GM23338 (cell line): ENCODE data around the gene CYB5RL. TPM values are rescaled to one million over a fixed set of nuclear protein-coding genes. Genes with fewer than 3 reads are reported as not detected.

Source experiments
- ATAC-seq: fragments of 200-7000 bp; cut with Tn5 transposase; 3 replicates; pipeline ENCODE4 v1.9.1; 2020
- DNase-seq: peaks from one replicate; pipeline ENCODE4 v3.0.0-alpha.2; 2015; ENCODE audit warnings: low spot score
- H2AFZ ChIP-seq: fragments of 200-600 bp; sonication (generic); 2 replicates; pipeline ENCODE4 v1.8.0; 2016; ENCODE audit warnings: antibody characterized with exemption, mild to moderate bottlenecking, moderate library complexity
- H3F3A ChIP-seq: fragments of 200-600 bp; sonication (generic); replicated peaks from 2 replicates; pipeline ENCODE4 v1.8.0; 2017; ENCODE audit warnings: antibody characterized with exemption, mixed run types, low read depth
- H3K27ac ChIP-seq: fragments of 200-600 bp; sonication (generic); 2 replicates; pipeline ENCODE4 v1.6.1; 2016; ENCODE audit warnings: low read depth
- H3K27me3 ChIP-seq: fragments of 200-600 bp; sonication (generic); 2 replicates; pipeline ENCODE4 v1.8.0; 2016; ENCODE audit warnings: mild to moderate bottlenecking, mixed run types, moderate library complexity; ENCODE audit not compliant: insufficient read depth
- H3K36me3 ChIP-seq: fragments of 200-600 bp; sonication (generic); 2 replicates; pipeline ENCODE4 v1.8.0; 2016; ENCODE audit warnings: mild to moderate bottlenecking; ENCODE audit not compliant: insufficient read depth
- H3K4me1 ChIP-seq: fragments of 200-600 bp; sonication (generic); 2 replicates; pipeline ENCODE4 v1.8.0; 2016; ENCODE audit warnings: mild to moderate bottlenecking, moderate library complexity; ENCODE audit not compliant: insufficient read depth
- H3K4me2 ChIP-seq: fragments of 200-600 bp; sonication (generic); 2 replicates; pipeline ENCODE4 v1.7.1; 2017; ENCODE audit warnings: mixed run types
- H3K4me3 ChIP-seq: fragments of 200-600 bp; sonication (generic); 2 replicates; pipeline ENCODE4 v1.6.1; 2016; ENCODE audit warnings: mixed run types
- H3K79me2 ChIP-seq: fragments of 200-600 bp; sonication (generic); replicated peaks from 2 replicates; pipeline ENCODE4 v1.8.0; 2017; ENCODE audit warnings: mild to moderate bottlenecking; ENCODE audit not compliant: insufficient read depth
- H3K9me2 ChIP-seq: fragments of 200-600 bp; sonication (generic); 2 replicates; pipeline ENCODE4 v1.8.0; 2017; ENCODE audit not compliant: insufficient read depth
- H4K20me1 ChIP-seq: fragments of 200-600 bp; sonication (generic); replicated peaks from 2 replicates; pipeline ENCODE4 v1.8.0; 2017; ENCODE audit warnings: mild to moderate bottlenecking; ENCODE audit not compliant: insufficient read depth
- H3K27ac Mint-ChIP-seq: 2 replicates; pipeline ENCODE4 v1.8.0; 2020; ENCODE audit warnings: inconsistent platforms, mild to moderate bottlenecking, moderate library complexity, mixed read lengths
- H3K27me3 Mint-ChIP-seq: 3 replicates; pipeline ENCODE4 v1.8.0; 2022; ENCODE audit warnings: low read depth, mild to moderate bottlenecking, moderate library complexity, mixed read lengths, inconsistent platforms; ENCODE audit not compliant: insufficient read depth, poor library complexity
- H3K36me3 Mint-ChIP-seq: 3 replicates; pipeline ENCODE4 v1.8.0; 2021; ENCODE audit warnings: low read depth, mild to moderate bottlenecking, inconsistent platforms, moderate library complexity, mixed read lengths
- H3K4me1 Mint-ChIP-seq: 3 replicates; pipeline ENCODE4 v1.8.0; 2020; ENCODE audit warnings: mild to moderate bottlenecking, inconsistent platforms, mixed read lengths
- H3K4me3 Mint-ChIP-seq: 3 replicates; pipeline ENCODE4 v1.8.0; 2021; ENCODE audit warnings: moderate library complexity, mild to moderate bottlenecking, inconsistent platforms, mixed read lengths
- H3K9me3 Mint-ChIP-seq: 3 replicates; pipeline ENCODE4 v1.8.0; 2020; ENCODE audit warnings: moderate library complexity, mild to moderate bottlenecking, inconsistent platforms, mixed read lengths
- CREB1 ChIP-seq: fragments of 250-450 bp; sonication (Bioruptor Pico); IDR thresholded peaks from 2 replicates; pipeline ENCODE4 v1.5.0; 2020; ENCODE audit warnings: low read depth, mild to moderate bottlenecking, moderate library complexity
- EZH2 ChIP-seq: fragments of 200-600 bp; sonication (generic); IDR thresholded peaks from one replicate; pipeline ENCODE4 v1.8.0; 2017; ENCODE audit warnings: antibody characterized with exemption, mild to moderate bottlenecking, low read depth; ENCODE audit not compliant: unreplicated experiment
- EZH2phosphoT487 ChIP-seq: fragments of 200-600 bp; sonication (generic); IDR thresholded peaks from one replicate; pipeline ENCODE4 v1.8.1; 2018; ENCODE audit warnings: antibody characterized with exemption; ENCODE audit not compliant: unreplicated experiment
- JUNB ChIP-seq: IDR thresholded peaks from one replicate; pipeline ENCODE4 v1.6.1; 2016; ENCODE audit warnings: antibody characterized with exemption; ENCODE audit not compliant: unreplicated experiment
- NANOG ChIP-seq: IDR thresholded peaks from 2 replicates; pipeline ENCODE4 v1.6.1; 2016; ENCODE audit warnings: antibody characterized with exemption, borderline replicate concordance
- POLR2AphosphoS5 ChIP-seq: IDR thresholded peaks from 2 replicates; pipeline ENCODE4 v1.6.1; 2016; ENCODE audit warnings: antibody characterized with exemption, low read depth
- STAT1 ChIP-seq: IDR thresholded peaks from one replicate; pipeline ENCODE4 v1.6.1; 2016; ENCODE audit warnings: antibody characterized with exemption; ENCODE audit not compliant: unreplicated experiment
- ZNF114 ChIP-seq: fragments of 250-450 bp; sonication (Bioruptor Pico); IDR thresholded peaks from 2 replicates; pipeline ENCODE4 v1.5.0; 2020; ENCODE audit warnings: mild to moderate bottlenecking, moderate library complexity
- ZNF331 ChIP-seq: fragments of 250-450 bp; sonication (Bioruptor Pico); IDR thresholded peaks from 2 replicates; pipeline ENCODE4 v1.5.0; 2020; ENCODE audit warnings: low read depth, mild to moderate bottlenecking, moderate library complexity
- long read RNA-seq: library from polyadenylated mRNA; unstranded; transcript quantifications from one replicate; pipeline ENCODE4 v2.0.0, GENCODE V29; 2020; ENCODE audit not compliant: unreplicated experiment
- polyA plus RNA-seq: library from polyadenylated mRNA; unstranded; fragments of >200 nt; fragmentation: Nextera tagmentation; extraction: Ambion mirVana; gene quantifications from 2 replicates; pipeline ENCODE4 v1.2.1, GENCODE V29; 2016
- total RNA-seq: library from RNA; depleted of rRNA; stranded (reverse); fragments of >200 nt; shearing (Covaris generic); gene quantifications from 2 replicates; pipeline ENCODE4 v1.2.3, GENCODE V29; 2014; rRNA removed
- TF ChIP-seq, protein P1 (sequence below): IDR thresholded peaks from 2 replicates; pipeline ENCODE4 v1.6.1; 2016; ENCODE audit warnings: antibody characterized with exemption
- TF ChIP-seq, protein P2 (sequence below): IDR thresholded peaks from one replicate; pipeline ENCODE4 v1.6.1; 2018; ENCODE audit warnings: antibody characterized with exemption; ENCODE audit not compliant: unreplicated experiment

CYB5RL gene, protein sequence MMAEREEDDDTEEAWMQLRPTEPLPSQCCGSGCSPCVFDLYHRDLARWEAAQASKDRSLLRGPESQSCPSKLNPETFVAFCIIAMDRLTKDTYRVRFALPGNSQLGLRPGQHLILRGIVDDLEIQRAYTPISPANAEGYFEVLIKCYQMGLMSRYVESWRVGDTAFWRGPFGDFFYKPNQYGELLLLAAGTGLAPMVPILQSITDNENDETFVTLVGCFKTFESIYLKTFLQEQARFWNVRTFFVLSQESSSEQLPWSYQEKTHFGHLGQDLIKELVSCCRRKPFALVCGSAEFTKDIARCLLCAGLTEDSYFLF
- total RNA-seq (8.4 and 11.5 TPM in 2 replicates), polyA plus RNA-seq (5.9 and 6.4 TPM in 2 replicates)
- long read RNA-seq, partial matches to known transcripts, result 0 of 4 reads
- long read RNA-seq, other reads (novel, unspliced or antisense), result 3 of 4 reads

DNA sequence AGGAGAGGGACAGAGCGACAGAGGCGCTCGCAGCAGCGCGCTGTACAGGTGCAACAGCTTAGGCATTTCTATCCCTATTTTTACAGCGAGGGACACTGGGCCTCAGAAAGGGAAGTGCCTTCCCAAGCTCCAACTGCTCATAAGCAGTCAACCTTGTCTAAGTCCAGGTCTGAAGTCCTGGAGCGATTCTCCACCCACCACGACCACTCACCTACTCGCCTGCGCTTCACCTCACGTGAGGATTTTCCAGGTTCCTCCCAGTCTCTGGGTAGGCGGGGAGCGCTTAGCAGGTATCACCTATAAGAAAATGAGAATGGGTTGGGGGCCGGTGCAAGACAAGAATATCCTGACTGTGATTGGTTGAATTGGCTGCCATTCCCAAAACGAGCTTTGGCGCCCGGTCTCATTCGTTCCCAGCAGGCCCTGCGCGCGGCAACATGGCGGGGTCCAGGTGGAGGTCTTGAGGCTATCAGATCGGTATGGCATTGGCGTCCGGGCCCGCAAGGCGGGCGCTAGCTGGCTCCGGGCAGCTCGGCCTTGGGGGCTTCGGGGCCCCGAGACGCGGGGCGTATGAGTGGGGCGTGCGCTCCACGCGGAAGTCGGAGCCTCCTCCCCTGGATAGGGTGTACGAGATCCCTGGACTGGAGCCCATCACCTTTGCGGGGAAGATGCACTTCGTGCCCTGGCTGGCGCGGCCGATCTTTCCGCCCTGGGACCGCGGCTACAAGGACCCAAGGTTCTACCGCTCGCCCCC is at the start of gene CYB5RL, which contains the start of gene MRPL37:
CYB5RL (minus strand) TSS at position 266 of the 754 bp plus-strand sequence. CDS start 4,414 bp downstream, outside the sequence.
MRPL37 (plus strand) TSS at position 403 of the 754 bp plus-strand sequence; CDS start at position 480, 77 bp downstream.
- peak within 1 kb of the TSS; percentile 91 for H3K27ac Mint-ChIP-seq
- H3F3A ChIP-seq, result no peaks in the 10 kb centered on the region
- peaks cover 12% of the 10 kb centered on the region for H3K4me1 Mint-ChIP-seq
- peak within 1 kb of the TSS; percentile 5; the same call in 1 of the 2 replicates for H2AFZ ChIP-seq
- peaks cover 7% of the 10 kb centered on the region for H3K36me3 Mint-ChIP-seq
- DNase-seq, result peak; percentile 100
- peak within 1 kb of the TSS; percentile 96 for H3K4me3 Mint-ChIP-seq
- peaks cover 5% of the 10 kb centered on the region for H3K36me3 ChIP-seq
- no peaks in the 10 kb centered on the region for H3K27me3 ChIP-seq
- peaks cover 32% of the 10 kb centered on the region for H4K20me1 ChIP-seq
- TF ChIP-seq EZH2, result no peak
- TF ChIP-seq ZNF331 (CRISPR knock-in tag), result no peak
- no peak for TF ChIP-seq ZNF114
- TF ChIP-seq STAT1, result no peak
- TF ChIP-seq, protein P1, sequence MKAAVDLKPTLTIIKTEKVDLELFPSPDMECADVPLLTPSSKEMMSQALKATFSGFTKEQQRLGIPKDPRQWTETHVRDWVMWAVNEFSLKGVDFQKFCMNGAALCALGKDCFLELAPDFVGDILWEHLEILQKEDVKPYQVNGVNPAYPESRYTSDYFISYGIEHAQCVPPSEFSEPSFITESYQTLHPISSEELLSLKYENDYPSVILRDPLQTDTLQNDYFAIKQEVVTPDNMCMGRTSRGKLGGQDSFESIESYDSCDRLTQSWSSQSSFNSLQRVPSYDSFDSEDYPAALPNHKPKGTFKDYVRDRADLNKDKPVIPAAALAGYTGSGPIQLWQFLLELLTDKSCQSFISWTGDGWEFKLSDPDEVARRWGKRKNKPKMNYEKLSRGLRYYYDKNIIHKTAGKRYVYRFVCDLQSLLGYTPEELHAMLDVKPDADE, result no peak
- peak; percentile 93 for TF ChIP-seq POLR2AphosphoS5
- TF ChIP-seq CREB1, result peak; percentile 76
- H3K9me3 Mint-ChIP-seq, result no peaks in the 10 kb centered on the region
- ATAC-seq, result peak; percentile 98
- peaks cover 40% of the 10 kb centered on the region for H3K79me2 ChIP-seq
- peaks cover 2% of the 10 kb centered on the region for H3K27me3 Mint-ChIP-seq
- peak within 1 kb of the TSS; percentile 98 for H3K4me2 ChIP-seq
- H3K9me2 ChIP-seq, result no peaks in the 10 kb centered on the region
- H3K27ac ChIP-seq, result no peak within 1 kb of the TSS
- peak within 1 kb of the TSS; percentile 90 for H3K4me3 ChIP-seq
- peaks cover 16% of the 10 kb centered on the region for H3K4me1 ChIP-seq

DNA sequence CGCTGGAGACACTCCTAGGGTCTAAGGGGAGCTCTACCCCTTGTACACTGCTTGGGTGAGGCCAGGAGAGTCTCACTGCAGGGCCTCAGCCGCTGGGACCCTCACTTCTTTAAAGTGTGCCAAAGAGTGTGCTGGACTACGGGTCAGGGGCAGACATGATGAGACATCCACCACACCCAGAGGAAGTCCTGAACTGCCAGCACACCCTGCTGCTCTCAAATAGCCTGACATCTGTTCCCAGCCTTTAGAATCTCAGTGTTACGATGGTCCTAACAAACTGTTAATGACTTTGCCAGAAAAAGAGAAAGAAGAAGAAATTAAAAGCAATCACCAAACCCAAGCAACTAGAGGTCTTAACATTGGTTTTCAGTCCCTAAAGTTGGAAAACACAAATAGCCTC is 49.1 kb upstream of the CYB5RL start:
- DNase-seq (no peak), ATAC-seq (no peak)
- H3K27me3 ChIP-seq, result no peaks in the 10 kb centered on the region
- Mint-ChIP-seq H3K27me3 (peaks cover 10% of the 10 kb centered on the region), H3K4me3 (no peak overlapping the region), H3K27ac (peak overlapping the region; percentile 82), H3K9me3 (no peaks in the 10 kb centered on the region), H3K4me1 (peaks cover 6% of the 10 kb centered on the region; the same call in 2 of the 3 replicates), H3K36me3 (peaks cover 18% of the 10 kb centered on the region)
- H3K36me3 ChIP-seq, result peaks cover 3% of the 10 kb centered on the region; the same call in 1 of the 2 replicates
- peaks cover 3% of the 10 kb centered on the region; the same call in 1 of the 2 replicates for H4K20me1 ChIP-seq
- H3K27ac ChIP-seq, result no peak overlapping the region; the same call in 1 of the 2 replicates
- H3K79me2 ChIP-seq, result no peaks in the 10 kb centered on the region
- H3K4me3 ChIP-seq, result no peak overlapping the region
- no peaks in the 10 kb centered on the region for H3K4me1 ChIP-seq
- no peaks in the 10 kb centered on the region for H3F3A ChIP-seq
- H2AFZ ChIP-seq, result no peak overlapping the region
- H3K9me2 ChIP-seq, result no peaks in the 10 kb centered on the region
- H3K4me2 ChIP-seq, result no peak overlapping the region
- TF ChIP-seq ZNF114 (no peak), STAT1 (no peak), ZNF331 (CRISPR knock-in tag) (no peak), NANOG (no peak), EZH2phosphoT487 (no peak), JUNB (no peak)
- TF ChIP-seq, protein P1, result no peak
- TF ChIP-seq, protein P2, sequence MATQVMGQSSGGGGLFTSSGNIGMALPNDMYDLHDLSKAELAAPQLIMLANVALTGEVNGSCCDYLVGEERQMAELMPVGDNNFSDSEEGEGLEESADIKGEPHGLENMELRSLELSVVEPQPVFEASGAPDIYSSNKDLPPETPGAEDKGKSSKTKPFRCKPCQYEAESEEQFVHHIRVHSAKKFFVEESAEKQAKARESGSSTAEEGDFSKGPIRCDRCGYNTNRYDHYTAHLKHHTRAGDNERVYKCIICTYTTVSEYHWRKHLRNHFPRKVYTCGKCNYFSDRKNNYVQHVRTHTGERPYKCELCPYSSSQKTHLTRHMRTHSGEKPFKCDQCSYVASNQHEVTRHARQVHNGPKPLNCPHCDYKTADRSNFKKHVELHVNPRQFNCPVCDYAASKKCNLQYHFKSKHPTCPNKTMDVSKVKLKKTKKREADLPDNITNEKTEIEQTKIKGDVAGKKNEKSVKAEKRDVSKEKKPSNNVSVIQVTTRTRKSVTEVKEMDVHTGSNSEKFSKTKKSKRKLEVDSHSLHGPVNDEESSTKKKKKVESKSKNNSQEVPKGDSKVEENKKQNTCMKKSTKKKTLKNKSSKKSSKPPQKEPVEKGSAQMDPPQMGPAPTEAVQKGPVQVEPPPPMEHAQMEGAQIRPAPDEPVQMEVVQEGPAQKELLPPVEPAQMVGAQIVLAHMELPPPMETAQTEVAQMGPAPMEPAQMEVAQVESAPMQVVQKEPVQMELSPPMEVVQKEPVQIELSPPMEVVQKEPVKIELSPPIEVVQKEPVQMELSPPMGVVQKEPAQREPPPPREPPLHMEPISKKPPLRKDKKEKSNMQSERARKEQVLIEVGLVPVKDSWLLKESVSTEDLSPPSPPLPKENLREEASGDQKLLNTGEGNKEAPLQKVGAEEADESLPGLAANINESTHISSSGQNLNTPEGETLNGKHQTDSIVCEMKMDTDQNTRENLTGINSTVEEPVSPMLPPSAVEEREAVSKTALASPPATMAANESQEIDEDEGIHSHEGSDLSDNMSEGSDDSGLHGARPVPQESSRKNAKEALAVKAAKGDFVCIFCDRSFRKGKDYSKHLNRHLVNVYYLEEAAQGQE, result no peak
